WTC11 (cell line): ENCODE data around the gene LSR.

ENCODE experiments used
- AFF4 ChIP-seq: sonication (generic); formaldehyde crosslinking; IDR thresholded peaks from 2 replicates; pipeline ENCODE4 v1.8.1; 2023; ENCODE audit warnings: mild to moderate bottlenecking, missing genetic modification reagents, borderline replicate concordance
- ATF2 ChIP-seq: sonication (generic); formaldehyde crosslinking; IDR thresholded peaks from 2 replicates; pipeline ENCODE4 v1.8.1; 2022; ENCODE audit warnings: low read depth, missing genetic modification reagents, borderline replicate concordance
- ATF6 ChIP-seq: sonication (generic); formaldehyde crosslinking; IDR thresholded peaks from 2 replicates; pipeline ENCODE4 v1.8.1; 2023; ENCODE audit warnings: mild to moderate bottlenecking, missing genetic modification reagents
- CREB1 ChIP-seq: sonication (generic); formaldehyde crosslinking; IDR thresholded peaks from 2 replicates; pipeline ENCODE4 v1.8.0; 2023; ENCODE audit warnings: mild to moderate bottlenecking, missing genetic modification reagents
- CTCF ChIP-seq: fragments of 200-600 bp; IDR thresholded peaks from 2 replicates; pipeline ENCODE4 v1.8.0; 2022; ENCODE audit warnings: antibody characterized with exemption
- IRF2 ChIP-seq: sonication (generic); formaldehyde crosslinking; IDR thresholded peaks from 2 replicates; pipeline ENCODE4 v1.8.0; 2022; ENCODE audit warnings: low read depth, missing genetic modification reagents, borderline replicate concordance
- MAX ChIP-seq: sonication (generic); formaldehyde crosslinking; IDR thresholded peaks from 2 replicates; pipeline ENCODE4 v1.8.0; 2022; ENCODE audit warnings: mild to moderate bottlenecking, missing genetic modification reagents
- MLX ChIP-seq: sonication (generic); formaldehyde crosslinking; IDR thresholded peaks from 2 replicates; pipeline ENCODE4 v1.8.1; 2023; ENCODE audit warnings: mild to moderate bottlenecking, missing genetic modification reagents, moderate library complexity
- NFYB ChIP-seq: sonication (generic); formaldehyde crosslinking; conservative IDR thresholded peaks from 2 replicates; pipeline ENCODE4 v1.8.0; 2022; ENCODE audit warnings: low read depth, missing genetic modification reagents
- OVOL2 ChIP-seq: fragments of 250-450 bp; sonication (Bioruptor Pico); IDR thresholded peaks from 2 replicates; pipeline ENCODE4 v1.9.0; 2021; ENCODE audit warnings: mild to moderate bottlenecking, borderline replicate concordance
- TEAD1 ChIP-seq: sonication (generic); formaldehyde crosslinking; IDR thresholded peaks from 2 replicates; pipeline ENCODE4 v1.8.0; 2022; ENCODE audit warnings: mild to moderate bottlenecking, missing genetic modification reagents
- TP53 ChIP-seq: sonication (generic); formaldehyde crosslinking; IDR thresholded peaks from 2 replicates; pipeline ENCODE4 v1.8.1; 2023; ENCODE audit warnings: mild to moderate bottlenecking, missing genetic modification reagents
- ZNF219 ChIP-seq: sonication (generic); formaldehyde crosslinking; IDR thresholded peaks from 2 replicates; pipeline ENCODE4 v1.8.0; 2023; ENCODE audit warnings: missing genetic modification reagents, mild to moderate bottlenecking, borderline replicate concordance

- TF ChIP-seq CTCF (no peak), IRF2 (CRISPR knock-in tag) (no peak), ATF6 (CRISPR knock-in tag) (no peak), ATF2 (CRISPR knock-in tag) (no peak), CREB1 (CRISPR knock-in tag) (no peak), AFF4 (CRISPR knock-in tag) (no peak), NFYB (no peak), ZNF219 (CRISPR knock-in tag) (no peak), MAX (no peak), TP53 (CRISPR knock-in tag) (no peak), TEAD1 (CRISPR knock-in tag) (no peak), MLX (CRISPR knock-in tag) (no peak), OVOL2 (CRISPR knock-in tag) (no peak)
Observed at GRCh38 chr19:35271546-35271945, 22.7 kb downstream of the LSR start.
